ENCODE measurements around the gene TEX54.
A peak's percentile ranks its signal among the peaks of the same experiment; 100 is the strongest.

Gene TEX54

DNA sequence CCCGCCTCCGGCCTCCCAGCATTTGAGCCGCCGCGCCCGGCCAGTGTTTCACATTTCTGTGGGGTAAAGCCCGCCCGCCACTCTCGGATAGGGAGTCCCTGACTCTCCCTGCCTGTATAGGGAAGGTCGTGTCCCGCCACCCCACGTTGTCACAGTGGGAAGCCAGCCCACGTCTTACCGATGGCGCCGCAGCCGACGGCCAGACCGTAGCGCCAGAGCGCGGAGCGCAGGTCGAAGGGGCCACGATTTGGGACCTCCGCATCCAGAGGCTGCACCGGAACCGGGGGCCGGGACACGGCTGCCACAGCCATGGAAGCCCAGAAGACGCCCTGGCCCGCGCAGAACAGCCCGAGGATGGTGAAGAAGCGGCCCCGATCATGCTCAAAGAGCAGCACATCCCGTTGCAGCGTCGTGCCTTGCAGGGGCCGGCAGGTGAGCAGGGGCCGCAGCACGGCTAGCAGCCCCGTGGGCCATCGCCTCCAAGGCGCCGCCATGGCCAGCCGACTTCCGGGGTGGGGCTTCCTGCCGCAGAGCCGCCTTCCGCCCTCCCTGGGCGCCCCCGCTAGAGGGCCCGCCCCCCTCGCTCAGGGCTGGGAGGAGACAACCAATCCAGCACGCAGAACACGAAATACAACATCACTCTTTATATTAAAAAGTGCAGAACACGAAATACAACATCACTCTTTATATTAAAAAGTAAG, 41.0 kb downstream of the TEX54 start, which contains the start of gene TMEM223:
TMEM223 (minus strand) TSS at position 506 of the 701 bp plus-strand sequence; CDS start at position 494, 12 bp downstream.
- peak; percentile 26 to 94 (median 80) for DNase-seq

DNA sequence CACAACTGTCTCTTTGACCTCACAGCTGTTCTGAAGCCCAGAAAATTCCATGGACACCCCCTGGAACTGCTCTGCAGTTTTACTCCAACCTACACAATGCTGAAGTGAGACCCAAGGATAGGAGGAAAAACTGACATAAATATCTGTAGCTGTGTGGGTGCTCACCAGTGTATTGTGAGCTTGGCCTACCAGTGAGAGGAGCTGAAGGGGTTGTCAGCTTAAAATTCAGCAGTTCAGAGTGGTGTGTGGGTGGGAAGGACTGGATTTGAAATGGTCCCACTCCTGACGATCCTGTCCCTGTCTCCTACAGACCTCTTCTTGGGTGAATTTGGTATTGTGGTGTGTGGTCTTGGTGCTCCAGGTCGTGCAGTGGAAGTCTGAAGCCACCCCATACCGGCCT, 43.1 kb downstream of the TEX54 start:
- peak in 3 of 58 donors; percentile 4 to 24 (median 15) for DNase-seq

DNA sequence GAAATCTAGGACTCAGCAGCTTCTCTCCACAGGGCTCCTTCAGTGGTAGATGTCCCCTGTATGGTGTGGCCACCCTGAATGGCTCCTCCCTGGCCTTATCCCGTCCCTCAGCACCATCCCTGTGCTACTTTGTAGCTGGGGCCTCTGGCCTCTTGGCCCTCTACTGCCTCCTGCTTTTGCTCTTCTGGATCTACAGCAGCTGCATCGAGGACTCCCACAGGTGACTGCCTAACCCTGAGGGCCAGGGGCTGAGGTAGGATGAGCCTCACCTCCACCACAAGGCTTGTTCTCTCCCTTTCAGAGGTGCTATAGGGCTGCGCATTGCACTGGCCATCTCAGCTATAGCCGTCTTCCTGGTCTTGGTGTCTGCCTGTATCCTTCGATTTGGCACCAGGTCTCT, 43.6 kb downstream of the TEX54 start:
- DNase-seq, result no peak

DNA sequence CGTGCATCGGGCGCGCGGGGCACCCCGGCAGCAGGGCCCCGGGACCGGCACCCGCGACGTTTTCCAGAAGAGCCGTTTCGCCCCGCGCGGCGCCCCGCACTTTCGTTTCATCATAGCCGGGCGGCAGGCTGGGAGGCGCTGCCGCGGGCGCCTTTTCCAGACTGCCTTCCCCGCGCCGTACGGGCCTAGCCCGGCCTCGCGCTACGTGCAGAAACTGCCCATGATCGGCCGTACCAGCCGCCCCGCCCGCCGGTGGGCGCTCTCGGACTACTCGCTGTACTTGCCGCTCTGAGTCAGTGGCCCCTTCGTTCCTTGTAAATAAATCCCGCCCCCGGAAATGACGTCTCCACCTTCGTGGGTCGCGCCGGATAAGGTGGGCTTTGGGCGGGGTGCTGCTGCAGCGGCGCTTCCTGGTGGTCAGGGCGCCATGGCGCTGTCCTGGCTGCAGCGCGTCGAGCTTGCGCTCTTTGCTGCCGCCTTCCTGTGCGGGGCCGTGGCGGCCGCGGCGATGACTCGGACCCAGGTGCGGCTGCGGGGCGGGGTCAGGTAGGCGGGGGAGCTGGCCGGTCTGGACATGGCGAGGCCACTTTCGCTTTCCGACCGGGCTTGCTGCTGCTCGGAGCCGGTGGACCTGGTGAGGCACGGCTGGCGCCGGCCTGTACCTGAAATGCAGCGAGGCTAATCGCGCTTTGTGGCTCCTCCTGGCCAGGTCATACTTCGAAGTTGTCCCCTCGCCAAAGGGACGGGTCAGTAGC, 45.5 kb downstream of the TEX54 start, which contains the start of gene TMEM179B:
TMEM179B (plus strand) TSS at position 398 of the 755 bp plus-strand sequence; CDS start at position 428, 30 bp downstream.
- DNase-seq, result peak; percentile 74 to 99 (median 95)

DNA sequence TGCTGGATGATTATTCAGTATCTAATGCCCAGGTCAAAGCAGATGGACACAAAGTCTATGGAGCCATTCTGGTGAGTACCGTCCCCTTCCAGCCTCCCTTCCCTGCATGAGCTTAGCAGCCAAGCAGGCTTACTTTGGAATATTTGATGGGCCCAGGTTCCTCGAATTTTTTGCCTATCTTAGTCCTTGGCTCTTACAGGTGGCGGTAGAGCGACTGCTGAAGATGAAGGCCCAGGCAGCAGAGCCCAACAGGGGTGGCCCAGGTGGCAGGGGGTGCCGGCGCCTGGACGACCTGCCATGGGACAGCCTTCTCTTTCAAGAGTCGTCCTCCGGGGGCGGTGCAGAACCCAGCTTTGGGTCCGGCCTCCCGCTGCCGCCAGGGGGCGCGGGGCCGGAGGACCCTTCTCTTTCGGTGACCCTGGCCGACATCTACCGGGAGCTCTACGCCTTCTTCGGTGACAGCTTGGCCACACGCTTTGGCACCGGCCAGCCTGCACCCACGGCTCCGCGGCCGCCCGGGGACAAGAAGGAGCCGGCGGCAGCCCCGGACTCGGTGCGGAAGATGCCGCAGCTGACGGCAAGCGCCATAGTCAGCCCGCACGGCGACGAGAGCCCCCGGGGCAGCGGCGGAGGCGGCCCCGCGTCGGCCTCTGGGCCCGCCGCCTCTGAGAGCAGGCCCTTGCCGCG, 46.2 kb downstream of the TEX54 start:
- DNase-seq, result peak in 57 of 58 donors; percentile 23 to 83 (median 69)

DNA sequence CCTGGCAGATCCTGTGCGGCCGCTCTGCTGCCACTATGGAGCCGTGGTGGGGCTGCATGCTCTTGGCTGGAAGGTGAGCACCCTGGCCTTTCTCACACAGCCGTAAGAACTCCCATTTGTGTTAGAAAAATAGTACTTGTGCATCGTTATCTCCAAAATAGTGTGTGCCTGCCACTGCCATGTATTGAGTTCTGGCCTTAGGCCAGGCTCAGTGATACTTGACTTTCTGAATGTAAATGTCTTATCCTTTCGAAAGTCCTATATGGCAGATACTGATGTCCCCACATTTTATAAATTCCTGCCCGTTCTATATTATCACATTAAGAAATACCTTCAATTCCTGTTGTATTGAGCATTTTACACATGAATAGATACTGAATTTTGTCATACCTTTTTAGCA, 49.9 kb downstream of the TEX54 start:
- no peak for DNase-seq

All from anterior cingulate cortex (tissue), 58 donors.